AG09309 (cell line): ENCODE measurements around the gene LAMP5.

Source experiments
- DNase-seq: peaks from one replicate; pipeline ENCODE4 v3.0.0-alpha.2; 2010; ENCODE audit warnings: low read depth
- H3K4me3 ChIP-seq: 2 replicates; pipeline ENCODE4 v1.5.1; 2011; ENCODE audit warnings: mild to moderate bottlenecking, low read depth, low read length, moderate library complexity; ENCODE audit not compliant: control insufficient read depth
- TF ChIP-seq, protein P1 (sequence below): IDR thresholded peaks from 2 replicates; pipeline ENCODE4 v1.5.1; 2011; ENCODE audit warnings: mild to moderate bottlenecking, low read depth, low read length, inconsistent platforms; ENCODE audit not compliant: insufficient read depth, control insufficient read depth; ENCODE audit errors: missing control alignments

LAMP5 gene

GRCh38 chr20:9575836-9576235 is 61.4 kb downstream of the LAMP5 start:
- DNase-seq = no peak
- no peak overlapping the region for H3K4me3 ChIP-seq
- TF ChIP-seq, protein P1, sequence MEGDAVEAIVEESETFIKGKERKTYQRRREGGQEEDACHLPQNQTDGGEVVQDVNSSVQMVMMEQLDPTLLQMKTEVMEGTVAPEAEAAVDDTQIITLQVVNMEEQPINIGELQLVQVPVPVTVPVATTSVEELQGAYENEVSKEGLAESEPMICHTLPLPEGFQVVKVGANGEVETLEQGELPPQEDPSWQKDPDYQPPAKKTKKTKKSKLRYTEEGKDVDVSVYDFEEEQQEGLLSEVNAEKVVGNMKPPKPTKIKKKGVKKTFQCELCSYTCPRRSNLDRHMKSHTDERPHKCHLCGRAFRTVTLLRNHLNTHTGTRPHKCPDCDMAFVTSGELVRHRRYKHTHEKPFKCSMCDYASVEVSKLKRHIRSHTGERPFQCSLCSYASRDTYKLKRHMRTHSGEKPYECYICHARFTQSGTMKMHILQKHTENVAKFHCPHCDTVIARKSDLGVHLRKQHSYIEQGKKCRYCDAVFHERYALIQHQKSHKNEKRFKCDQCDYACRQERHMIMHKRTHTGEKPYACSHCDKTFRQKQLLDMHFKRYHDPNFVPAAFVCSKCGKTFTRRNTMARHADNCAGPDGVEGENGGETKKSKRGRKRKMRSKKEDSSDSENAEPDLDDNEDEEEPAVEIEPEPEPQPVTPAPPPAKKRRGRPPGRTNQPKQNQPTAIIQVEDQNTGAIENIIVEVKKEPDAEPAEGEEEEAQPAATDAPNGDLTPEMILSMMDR = no peak

GRCh38 chr20:9576695-9577094 is 62.3 kb downstream of the LAMP5 start:
- TF ChIP-seq, protein P1 = no peak
- no peak for DNase-seq
- no peak overlapping the region for H3K4me3 ChIP-seq

DNA sequence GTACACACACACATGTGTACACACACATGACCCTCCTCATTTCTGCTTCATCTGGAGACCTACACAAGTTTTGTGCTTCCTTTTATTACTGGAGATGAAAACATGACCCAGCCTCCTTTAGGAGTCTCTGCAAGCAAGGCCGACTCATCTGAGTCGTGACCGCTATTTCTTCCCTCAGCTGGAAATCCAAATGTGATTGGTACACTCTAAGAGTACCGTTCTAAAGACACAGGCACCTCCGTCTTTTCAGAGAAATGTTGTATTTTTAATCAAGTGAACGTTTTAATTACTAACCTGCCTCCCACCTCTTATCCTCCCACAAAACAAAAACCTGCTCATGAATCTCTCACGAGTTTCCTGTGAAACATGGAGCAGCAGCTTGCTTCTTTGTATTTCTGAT is 63.0 kb downstream of the LAMP5 start:
- no peak overlapping the region for H3K4me3 ChIP-seq
- TF ChIP-seq, protein P1 = no peak
- no peak for DNase-seq

DNA sequence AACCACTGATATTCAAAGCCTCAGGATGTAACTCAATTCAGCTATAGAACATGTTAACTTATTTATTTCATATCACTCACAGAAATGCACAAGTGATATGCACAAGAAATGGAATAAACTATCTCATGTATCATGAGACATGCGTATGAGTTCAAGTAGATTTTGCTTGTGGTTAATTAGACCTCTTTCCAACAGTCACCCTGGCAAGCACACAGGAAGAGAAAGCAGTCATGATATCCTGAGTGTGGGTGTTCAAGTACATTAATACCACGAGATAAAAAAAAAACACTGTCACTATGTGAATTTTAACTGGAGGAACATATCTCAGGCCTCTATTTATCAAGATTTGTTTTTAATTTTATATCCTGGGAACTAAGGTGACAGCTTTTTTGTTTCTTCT is 64.2 kb downstream of the LAMP5 start:
- TF ChIP-seq, protein P1 = no peak
- DNase-seq = no peak
- no peak overlapping the region for H3K4me3 ChIP-seq
